ENCODE data around the gene MIDN.
A peak's percentile ranks its signal among the peaks of the same experiment; 100 is the strongest.
"Not testable (repeated sequence)": the region's sequence is repeated elsewhere in the genome, so short reads cannot be mapped to it uniquely, and the experiment has no call there.

Gene MIDN

DNA sequence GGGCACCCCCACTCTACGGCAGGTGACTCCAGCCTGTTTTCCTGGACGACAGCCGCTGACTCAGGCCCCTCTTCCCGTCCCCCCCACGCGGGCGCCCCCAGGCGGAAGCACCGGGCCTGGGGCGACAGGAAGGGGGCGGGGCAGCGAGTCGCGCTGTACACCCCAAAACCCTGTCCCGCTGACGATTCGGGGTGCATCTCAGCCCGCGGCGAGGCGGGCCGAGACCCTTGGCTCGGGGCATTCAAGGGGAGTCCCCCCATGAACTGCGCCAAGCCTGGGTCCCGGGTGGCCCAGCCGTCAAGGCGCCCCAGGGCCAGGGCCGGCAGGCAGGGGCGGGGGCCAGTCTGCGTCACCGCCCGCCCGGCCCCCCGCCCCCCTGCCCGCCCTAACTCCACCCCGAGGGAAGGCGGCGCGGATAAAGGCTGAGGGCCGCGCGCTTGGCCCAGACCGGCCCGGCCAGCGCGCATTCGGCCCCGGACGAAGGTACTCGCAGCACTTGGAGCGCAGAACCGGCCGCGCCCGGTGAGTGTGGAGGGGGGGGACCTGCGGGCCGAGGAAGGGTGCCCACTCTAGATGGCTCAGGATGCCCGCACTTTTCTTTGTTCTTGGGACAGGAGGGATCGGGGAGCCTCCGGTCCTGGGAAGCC lies at the start of gene MIDN:
TSS of gene MIDN (plus strand) at position 445 of the 647 bp plus-strand sequence. CDS start 1,714 bp downstream, outside the sequence.
- DNase-seq = peak; percentile 81

- DNase-seq = no peak
Measured at GRCh38 chr19:1199531-1199930, 48.9 kb upstream of the MIDN start.

DNA sequence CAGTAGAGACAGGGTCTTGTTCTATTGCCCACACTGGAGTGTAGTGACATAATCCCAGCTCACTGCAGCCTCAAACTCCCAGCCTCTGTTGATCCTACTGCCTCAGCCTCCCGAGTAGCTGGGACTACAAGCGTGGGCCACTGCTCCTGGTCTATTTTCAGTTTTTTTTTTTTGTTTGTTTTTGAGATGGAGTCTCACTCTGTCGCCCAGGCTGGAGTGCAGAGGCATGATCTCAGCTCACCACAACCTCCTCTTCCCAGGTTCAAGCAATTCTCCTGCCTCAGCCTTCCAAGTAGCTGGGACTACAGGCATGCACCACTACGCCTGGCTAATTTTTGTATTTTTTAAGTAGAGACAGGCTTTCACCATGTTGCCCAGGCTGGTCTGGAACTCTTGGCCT lies 47.8 kb upstream of the MIDN start:
- DNase-seq = not testable (repeated sequence)

- peak; percentile 99 for DNase-seq
Measured at GRCh38 chr19:1205114-1206099, 43.0 kb upstream of the MIDN start, which contains the start of gene STK11. STK11 (plus strand) TSS chr19:1205778; CDS start chr19:1206914, 1,136 bp downstream.

GRCh38 chr19:1206150-1206863 lies 42.1 kb upstream of the MIDN start:
- DNase-seq = no peak

GRCh38 chr19:1206864-1207450 lies 41.4 kb upstream of the MIDN start:
- DNase-seq = peak; percentile 36

DNA sequence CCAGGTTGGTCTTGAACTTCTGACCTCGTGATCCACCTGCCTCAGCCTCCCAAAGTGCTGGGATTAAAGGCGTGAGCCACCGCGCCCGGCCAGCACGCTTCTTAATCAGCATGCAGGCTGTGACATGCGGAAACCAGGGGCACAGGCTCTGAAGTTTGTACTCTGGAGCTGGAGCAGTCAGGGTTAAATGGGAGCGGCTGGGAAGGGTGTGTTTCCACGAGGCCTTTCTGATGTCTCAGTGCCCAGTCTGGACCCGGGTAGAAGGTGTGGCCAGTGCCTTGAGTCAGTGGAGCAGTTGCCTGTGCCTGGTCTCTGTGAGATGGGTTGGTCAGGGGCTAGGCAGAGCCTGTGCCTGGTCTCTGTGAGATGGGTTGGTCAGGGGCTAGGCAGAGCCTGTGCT lies 39.6 kb upstream of the MIDN start:
- not testable (repeated sequence) for DNase-seq

DNA sequence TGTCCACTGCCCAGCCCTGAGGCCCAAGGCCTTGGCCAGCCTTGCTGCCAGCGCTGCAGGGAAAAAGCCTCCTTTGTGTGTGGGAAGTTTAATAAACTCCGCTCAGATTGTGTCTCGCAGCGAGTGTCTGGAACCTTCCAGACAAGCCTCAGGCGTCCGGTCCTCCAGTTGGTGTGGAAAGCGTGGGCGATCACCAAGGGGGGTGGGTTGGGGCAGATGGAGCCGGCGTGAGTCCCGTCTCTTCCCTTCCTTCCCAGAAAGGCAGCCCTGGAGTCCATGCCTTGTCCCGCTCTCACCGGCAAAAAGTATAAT lies 38.2 kb upstream of the MIDN start:
- no peak for DNase-seq

GRCh38 chr19:1211494-1212234 lies 36.7 kb upstream of the MIDN start:
- DNase-seq = no peak

DNA sequence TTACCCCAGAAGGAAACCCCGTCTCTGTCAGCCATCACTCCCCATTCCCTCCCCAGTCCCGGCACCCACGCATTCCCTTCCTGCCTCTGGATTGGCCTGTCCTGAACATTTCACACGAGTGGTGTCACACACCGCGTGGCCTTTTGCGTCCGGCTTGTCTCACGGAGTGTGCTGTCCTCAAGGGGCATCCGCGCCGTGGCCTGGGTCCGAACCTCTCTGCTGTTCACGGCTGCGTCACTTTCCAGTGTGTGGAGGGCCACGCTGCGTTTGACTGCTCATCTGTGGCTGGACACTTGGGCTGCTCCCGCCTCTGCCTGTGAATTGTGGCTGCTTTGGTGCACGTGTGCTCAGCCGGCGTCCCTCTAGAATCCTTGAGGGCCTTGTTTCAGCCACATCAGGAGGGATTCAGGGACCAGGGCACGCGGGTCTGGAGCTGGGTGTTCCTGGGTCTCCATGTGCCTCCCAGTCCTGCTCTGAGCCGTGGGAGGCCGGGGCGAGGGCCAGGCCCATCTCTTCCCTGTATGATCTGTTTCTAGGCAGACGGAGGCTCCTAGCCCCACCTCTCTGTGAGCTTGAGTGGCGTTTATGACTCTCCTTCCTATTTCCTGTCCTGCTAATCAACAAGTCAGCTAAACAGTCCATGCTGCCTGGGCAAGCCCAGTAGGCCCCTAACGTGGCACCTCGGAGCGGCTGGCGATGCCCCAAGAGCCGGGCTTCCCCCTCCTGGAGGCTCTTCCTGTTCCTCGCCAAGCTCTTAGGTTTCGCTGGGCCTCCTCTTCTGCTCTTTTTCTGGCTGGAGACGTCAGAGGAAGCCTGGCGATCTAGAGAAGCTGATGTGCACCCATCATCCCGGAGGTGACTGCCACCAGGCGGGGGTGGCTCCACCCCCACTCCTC lies 34.7 kb upstream of the MIDN start:
- peak; percentile 72 for DNase-seq

GRCh38 chr19:1214299-1214861 lies 34.0 kb upstream of the MIDN start:
- DNase-seq = no peak

DNA sequence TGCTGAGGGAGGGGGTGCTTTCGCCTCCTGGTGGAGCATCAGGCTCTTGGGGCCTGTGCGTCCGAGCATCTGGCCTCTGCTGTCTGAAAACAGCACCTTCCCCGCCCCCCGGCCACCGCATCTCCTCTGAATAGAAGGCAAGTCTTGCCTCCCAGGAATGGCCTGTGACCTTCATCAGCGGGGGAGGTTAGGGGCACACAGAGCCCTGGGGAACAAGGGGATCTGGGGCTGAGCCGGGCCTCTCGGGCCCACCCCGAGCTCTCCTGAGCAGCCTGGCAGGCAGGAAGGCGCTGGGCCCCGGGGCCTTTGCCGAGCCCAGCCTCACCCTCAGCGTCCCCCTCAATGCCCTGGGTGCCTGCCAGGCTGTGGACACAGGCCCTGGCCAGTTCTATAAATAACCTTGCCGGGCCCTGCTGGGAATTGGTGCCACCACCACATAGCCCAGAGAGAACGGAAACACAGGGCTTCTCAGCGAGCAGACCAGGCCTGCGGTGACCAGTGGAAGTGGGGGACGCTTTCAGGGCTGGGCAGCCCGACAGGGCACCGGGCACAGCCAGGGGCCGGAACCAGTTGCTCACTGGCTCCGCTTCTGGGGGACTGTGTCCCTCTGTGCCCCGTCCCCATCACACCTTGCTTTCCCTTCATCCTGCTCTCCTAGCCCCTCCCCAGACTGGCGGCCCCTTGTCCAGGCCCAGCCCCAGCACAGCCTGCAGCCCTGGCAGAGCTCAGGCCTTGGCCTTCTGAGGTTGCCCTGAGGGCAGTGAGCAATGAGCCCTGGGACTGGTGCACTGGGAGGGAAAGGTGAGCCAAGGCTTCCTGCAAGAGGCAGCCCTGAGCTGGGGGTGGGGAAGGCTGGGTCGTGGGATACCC lies 33.3 kb upstream of the MIDN start:
- no peak for DNase-seq

GRCh38 chr19:1216756-1217155 lies 31.6 kb upstream of the MIDN start:
- no peak for DNase-seq

DNA sequence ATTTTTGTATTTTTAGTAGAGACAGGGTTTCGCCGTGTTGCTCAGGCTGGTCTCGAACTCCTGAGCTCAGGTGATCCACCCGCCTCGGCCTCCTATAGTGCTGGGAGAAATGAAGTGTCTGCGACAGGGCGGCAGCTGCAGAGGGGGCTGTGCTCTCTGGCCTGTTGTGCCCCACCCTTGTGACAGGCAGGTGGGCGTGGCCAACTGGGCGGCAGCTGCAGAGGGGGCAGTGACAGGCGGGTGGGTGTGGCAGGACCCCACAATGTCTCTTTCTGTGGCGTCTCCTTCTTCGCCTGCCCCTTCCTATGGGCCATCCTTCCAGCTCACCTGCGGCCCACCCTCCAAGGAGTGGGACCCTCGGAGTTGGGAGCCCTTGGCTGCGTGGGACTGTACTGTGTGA lies 31.0 kb upstream of the MIDN start:
- no peak for DNase-seq

GRCh38 chr19:1218751-1219567 lies 29.4 kb upstream of the MIDN start:
- DNase-seq = no peak

GRCh38 chr19:1219786-1220476 lies 28.5 kb upstream of the MIDN start:
- DNase-seq = no peak

DNA sequence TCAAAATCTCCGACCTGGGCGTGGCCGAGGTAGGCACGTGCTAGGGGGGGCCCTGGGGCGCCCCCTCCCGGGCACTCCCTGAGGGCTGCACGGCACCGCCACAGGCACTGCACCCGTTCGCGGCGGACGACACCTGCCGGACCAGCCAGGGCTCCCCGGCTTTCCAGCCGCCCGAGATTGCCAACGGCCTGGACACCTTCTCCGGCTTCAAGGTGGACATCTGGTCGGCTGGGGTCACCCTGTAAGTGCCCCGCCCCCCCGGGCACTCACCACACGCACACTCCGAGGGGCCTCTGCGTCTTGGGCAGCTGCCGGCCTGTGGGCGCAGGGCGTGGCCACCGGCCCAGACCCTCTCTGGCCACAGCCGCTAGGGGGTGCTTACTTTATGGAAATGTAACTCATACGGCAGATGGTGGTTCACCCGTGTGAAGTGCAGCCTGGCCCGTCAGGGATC lies 27.9 kb upstream of the MIDN start:
- no peak for DNase-seq

Data from CD4-positive, alpha-beta T cell treated with Interleukin-12 subunit alpha and Interleukin-12 subunit beta, for 1 hour (primary cell).